GM19193 (cell line): Measurements from ENCODE around the gene CLCNKB.

Source experiments
- POLR2A ChIP-seq: IDR thresholded peaks from 4 replicates; pipeline ENCODE4 v1.6.1; 2011; ENCODE audit not compliant: insufficient read depth, insufficient read length; ENCODE audit errors: extremely low read depth

Gene CLCNKB

DNA sequence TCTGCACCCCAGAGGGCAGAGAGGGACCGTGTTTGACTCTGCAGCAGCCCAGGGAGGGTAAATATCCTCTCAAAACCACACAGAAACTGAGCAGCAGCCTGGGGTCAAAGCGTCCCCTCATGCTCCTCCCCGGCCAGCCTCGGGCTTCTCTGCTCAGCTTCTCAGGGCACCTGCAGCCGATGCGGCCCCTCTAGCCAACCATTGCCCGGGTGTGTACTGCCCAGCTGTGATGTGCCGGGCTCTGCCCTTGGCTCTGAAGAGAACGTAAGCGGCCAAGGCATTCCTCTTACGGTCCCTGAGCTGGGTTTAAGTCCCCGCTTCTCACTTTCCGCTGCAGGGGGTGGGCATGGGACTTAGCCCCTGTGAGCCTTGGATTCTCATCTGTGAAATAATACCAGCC, 24.4 kb downstream of the CLCNKB start:
- TF ChIP-seq POLR2A = no peak

DNA sequence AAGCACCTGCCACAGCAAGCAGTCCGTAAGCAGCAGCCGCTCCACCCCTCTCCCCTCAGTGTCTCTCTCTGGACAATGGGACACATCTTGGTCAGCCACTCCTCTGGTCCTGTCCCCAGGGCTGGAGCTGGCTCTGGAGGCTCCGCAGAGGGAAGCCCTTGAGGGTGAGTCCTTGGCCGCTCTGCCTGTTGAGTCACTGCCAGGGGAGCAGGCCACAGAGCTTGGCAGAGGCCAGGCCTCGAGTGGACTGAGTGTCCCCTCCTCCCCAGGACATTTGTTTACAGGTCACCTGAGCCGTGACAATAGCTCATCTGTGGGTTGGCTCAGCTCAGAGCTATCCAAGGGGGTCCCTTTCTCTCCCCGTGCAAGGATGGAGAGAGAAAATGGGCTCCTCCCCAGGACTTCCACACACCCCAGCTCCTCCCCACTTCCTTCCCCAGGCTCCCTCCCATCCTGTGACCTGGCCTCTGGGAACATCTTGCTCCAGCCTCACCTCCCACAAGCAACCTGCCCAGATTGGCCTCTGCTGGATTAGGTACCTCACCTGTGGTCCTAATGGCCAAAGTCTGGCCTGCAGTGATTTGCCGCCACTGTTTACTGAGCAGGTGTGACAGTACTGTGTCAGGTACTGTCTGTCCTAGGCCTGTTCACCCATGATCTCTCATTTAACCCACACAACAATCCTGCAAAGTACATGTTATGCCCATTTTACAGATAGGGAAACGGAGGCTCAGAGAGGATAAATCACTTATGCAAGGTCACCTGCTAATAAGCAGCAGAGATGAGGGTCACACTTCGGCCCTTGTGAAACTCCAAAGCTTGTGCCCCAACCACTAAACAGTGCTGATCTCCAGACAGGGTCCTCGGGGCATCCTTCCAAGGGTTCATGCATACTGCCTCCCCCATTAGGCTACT, 25.0 kb downstream of the CLCNKB start:
- TF ChIP-seq POLR2A = no peak

DNA sequence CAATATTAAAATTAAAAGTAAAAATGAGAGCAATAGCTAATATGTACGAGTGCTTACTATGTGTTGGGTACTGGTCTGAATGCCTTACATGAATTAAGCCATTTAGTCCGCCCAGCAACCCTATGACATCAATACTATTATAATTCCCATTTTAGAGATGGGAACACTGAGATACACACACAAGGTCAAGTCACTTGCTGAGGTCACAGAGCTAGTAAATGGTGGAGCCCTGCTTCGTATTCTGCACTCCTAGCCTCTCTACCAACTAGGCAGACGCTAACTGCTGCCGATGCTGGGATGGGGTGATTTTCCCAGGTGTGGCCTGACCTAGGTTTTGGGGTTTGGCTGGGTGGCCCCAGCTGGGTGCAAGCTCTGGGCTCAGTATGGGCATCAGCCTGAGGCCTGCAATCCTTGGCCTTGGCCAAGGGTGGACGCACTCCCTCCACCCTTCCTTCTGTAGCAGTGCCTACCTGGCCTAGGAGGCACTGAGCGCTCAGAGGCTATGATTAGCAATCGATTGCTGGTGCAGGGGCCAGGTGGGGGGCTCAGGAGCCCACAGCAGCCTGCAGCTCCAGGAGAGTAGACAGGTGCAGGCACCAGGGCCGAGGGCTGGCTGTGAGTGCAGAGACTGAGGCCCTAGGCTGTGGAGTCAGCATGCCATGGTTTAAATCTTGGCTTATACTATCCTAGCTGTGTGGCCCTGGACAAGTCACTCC, 27.2 kb downstream of the CLCNKB start:
- no peak for TF ChIP-seq POLR2A

- no peak for TF ChIP-seq POLR2A
Observed at GRCh38 chr1:16071614-16072013, 28.0 kb downstream of the CLCNKB start.

DNA sequence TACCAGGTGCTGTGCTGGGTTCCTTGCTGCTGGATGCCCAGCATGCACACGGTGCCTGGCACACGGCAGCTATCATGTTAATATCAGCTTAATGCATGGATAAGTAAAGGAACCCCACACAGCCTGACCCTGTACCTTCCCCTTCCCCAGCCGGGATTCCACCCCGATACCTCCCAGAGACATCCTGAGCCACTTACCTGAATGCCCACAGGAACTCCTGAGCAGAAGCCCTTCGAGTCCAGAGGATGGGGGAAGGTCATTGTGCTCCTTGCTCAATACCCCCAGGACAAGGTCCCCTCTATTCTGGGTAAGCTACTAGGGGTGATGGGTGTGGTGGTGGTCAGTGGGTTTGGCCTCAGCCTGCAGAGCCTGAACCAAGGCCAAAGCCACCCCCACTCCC, 28.5 kb downstream of the CLCNKB start:
- no peak for TF ChIP-seq POLR2A

GRCh38 chr1:16072616-16073484, 29.3 kb downstream of the CLCNKB start:
- TF ChIP-seq POLR2A = no peak

DNA sequence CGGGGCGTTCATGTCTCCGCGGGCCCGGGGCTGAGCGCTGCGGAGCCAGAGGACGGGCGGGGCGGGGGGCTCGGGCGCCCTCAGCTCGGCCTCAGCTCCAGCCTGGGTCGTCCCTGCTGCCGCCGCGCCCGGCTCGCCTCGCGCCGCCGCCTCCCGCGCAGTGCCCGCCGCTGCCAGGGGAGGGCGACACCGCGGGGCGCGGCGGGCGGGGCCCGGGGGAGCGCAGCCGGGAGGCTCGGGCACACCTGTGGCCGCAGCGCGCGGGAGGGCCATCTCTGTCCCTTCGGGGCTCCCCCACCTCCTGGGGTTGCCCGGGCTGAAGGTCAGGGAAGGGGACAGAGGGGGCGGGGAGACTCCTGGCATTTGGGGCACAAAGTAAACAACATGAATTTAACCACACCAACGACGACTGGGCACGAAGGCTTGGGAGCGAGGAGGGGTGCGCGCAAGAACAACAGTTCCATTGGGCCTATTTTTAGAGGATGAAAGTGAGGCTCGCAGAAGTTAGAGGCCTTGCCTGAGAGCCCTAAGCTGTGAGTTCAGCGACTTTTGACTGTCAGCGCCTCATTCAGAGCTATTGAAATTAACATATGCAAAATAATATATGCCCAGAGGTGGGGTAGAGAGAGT, 30.0 kb downstream of the CLCNKB start, which contains the start of gene FAM131C:
Gene FAM131C, minus strand, starts transcription at position 162 of the 630 bp plus-strand sequence. CDS start 209 bp downstream, outside the sequence.
- TF ChIP-seq POLR2A = no peak

GRCh38 chr1:16074217-16074616, 30.6 kb downstream of the CLCNKB start:
- TF ChIP-seq POLR2A = no peak

DNA sequence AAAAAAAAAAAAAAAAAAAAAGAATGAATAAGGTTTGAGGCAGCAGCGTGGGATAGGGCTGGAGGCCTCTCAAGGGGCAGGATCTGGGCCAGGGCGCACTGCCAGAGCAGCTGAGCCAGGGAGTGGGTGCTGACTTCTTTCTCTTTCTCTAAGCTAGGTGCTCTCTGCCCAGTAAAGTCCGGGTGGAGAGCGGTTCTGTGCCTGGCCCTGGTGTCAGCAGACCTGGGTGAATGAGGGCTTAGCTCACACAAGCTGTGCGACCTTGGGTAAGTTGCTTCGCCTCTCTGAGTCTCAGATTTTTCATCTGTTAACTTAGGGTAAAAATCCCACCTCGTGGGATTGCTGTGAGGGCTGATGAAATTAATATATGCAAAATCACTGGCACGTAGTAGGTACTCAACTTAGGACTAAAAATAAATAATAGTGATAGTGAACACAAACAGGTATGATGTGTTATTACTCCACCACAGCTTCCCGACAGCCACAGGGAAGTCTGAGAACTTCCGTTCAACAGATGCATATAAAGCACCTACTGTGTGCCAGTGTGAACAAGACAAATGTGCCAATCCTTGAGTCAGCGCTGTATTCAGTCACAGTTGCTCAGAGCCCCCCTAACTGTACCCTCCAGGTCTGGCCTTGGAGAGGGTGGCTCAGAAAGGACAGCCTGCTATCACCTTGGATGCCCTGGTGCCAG, 31.9 kb downstream of the CLCNKB start:
- TF ChIP-seq POLR2A = no peak

DNA sequence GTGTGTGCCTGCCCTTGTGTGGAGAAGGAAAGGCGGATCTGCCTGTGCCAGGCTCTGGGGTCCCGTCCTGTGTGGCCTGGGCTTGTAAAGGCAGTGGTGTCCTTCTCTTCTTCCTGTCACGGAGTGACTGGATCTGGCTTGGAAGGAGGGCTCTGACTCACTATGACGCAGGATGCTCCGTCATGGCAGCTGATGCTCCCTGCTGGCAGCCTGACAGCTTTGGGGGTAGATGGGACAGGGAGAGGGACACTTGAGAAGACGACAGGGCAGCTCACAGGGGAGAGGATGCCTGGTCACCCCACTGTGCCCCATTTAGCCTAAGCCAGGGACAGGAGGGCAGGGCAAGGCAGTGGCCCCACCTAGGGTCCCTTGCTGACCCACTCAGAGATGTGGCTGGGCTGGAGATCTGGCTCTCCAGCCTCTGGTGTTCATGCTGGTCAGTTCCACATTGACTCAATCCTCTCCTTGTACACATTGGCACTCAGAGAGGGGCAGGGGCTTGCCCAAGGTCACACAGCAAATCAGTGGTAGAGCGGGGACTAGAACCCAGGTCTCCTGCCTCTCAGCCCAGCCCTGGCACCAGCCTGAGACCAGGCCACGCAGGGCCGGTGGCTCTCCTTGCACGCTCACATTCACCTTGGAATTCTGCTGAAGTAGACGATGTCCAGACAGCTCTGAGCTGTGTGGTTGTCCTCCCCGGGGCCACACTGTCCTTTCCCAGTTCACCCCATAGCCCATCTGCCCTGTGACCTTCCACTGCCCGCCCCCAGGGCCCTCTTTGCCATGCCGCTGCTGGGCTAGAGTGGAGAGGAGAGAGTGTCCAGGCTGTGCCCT, 32.7 kb downstream of the CLCNKB start:
- no peak for TF ChIP-seq POLR2A

DNA sequence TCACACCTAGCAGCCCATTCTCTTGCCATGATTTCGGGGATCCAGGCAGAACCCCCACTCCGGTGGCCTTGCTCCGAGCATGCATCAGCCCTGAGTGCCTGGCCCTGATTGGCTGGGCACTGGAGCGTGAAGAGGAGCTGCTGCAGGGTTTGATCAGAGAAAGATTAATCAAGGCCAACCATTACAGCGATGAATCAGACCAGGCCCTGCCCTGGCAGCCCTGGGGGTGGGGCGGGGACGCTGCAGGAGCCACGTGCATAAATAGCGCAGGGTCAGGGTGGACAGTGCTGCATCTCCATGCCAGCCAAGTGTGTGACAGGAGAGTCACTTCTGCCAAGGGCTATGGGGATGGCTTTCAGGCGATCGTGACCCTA, 33.3 kb downstream of the CLCNKB start:
- TF ChIP-seq POLR2A = no peak

- no peak for TF ChIP-seq POLR2A
Observed at GRCh38 chr1:16077406-16078245, 34.0 kb downstream of the CLCNKB start.
